IPS-20b (cell line): Measurements from ENCODE around the gene ZNF804A.

Source experiments
- H3K27ac ChIP-seq: one replicate; pipeline ENCODE4 v1.5.1; 2013; ENCODE audit warnings: low read length
- H3K27me3 ChIP-seq: 2 replicates; pipeline ENCODE4 v1.6.1; 2013; ENCODE audit warnings: mild to moderate bottlenecking, low read length, inconsistent platforms; ENCODE audit not compliant: insufficient read depth
- H3K36me3 ChIP-seq: 2 replicates; pipeline ENCODE4 v1.6.1; 2013; ENCODE audit warnings: low read depth, mild to moderate bottlenecking, inconsistent platforms, low read length, moderate library complexity; ENCODE audit not compliant: insufficient read depth
- H3K4me1 ChIP-seq: 2 replicates; pipeline ENCODE4 v1.6.1; 2013; ENCODE audit warnings: mild to moderate bottlenecking, control low read depth, inconsistent platforms, low read length, moderate library complexity; ENCODE audit not compliant: insufficient read depth
- H3K4me3 ChIP-seq: 2 replicates; pipeline ENCODE4 v1.5.1; 2013; ENCODE audit warnings: mild to moderate bottlenecking, low read length, inconsistent platforms
- H3K9ac ChIP-seq: 2 replicates; pipeline ENCODE4 v1.6.1; 2013; ENCODE audit warnings: low read depth, mild to moderate bottlenecking, inconsistent platforms, low read length, moderate library complexity
- H3K9me3 ChIP-seq: 2 replicates; pipeline ENCODE4 v1.6.1; 2013; ENCODE audit warnings: mild to moderate bottlenecking, low read depth, low read length, inconsistent platforms; ENCODE audit not compliant: insufficient read depth

ZNF804A gene

DNA sequence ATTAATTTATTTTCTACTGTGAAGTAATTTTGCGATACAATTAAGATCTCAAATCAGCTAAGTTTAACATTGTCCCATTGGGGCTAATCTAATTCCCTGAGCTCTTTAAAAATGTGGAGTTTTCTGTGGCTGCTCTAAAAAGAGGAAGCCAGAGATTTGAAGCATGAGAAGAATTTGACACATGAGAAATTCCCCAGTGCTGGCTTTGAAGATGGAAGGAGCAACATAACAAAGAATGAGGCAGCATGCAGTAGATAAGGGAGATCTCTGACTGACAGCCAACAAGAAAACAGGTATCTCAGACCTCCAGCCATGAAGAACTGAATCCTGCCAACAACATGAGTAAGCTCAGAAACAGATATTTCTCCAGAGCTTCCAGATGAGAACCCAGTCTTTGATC lies 308.4 kb downstream of the ZNF804A start:
- Histone ChIP-seq H3K9me3 (peaks cover 4% of the 10 kb centered on the region; the same call in 1 of the 2 replicates), H3K27me3 (no peaks in the 10 kb centered on the region), H3K27ac (no peak overlapping the region), H3K4me1 (peaks cover 12% of the 10 kb centered on the region), H3K36me3 (no peaks in the 10 kb centered on the region), H3K9ac (no peak overlapping the region), H3K4me3 (no peak overlapping the region)

GRCh38 chr2:184908966-184909365 lies 310.6 kb downstream of the ZNF804A start:
- Histone ChIP-seq H3K36me3 (no peaks in the 10 kb centered on the region), H3K4me3 (no peak overlapping the region), H3K27me3 (no peaks in the 10 kb centered on the region), H3K4me1 (peaks cover 12% of the 10 kb centered on the region), H3K27ac (no peak overlapping the region), H3K9ac (no peak overlapping the region), H3K9me3 (peaks cover 4% of the 10 kb centered on the region; the same call in 1 of the 2 replicates)

- H3K27me3 ChIP-seq = no peaks in the 10 kb centered on the region
- no peaks in the 10 kb centered on the region for H3K4me1 ChIP-seq
- H3K27ac ChIP-seq = no peak overlapping the region
- no peaks in the 10 kb centered on the region for H3K9me3 ChIP-seq
- H3K4me3 ChIP-seq = no peak overlapping the region
- no peaks in the 10 kb centered on the region for H3K36me3 ChIP-seq
- no peak overlapping the region for H3K9ac ChIP-seq
These were observed 322.2 kb downstream of the ZNF804A start for GRCh38 chr2:184920451-184920965.

DNA sequence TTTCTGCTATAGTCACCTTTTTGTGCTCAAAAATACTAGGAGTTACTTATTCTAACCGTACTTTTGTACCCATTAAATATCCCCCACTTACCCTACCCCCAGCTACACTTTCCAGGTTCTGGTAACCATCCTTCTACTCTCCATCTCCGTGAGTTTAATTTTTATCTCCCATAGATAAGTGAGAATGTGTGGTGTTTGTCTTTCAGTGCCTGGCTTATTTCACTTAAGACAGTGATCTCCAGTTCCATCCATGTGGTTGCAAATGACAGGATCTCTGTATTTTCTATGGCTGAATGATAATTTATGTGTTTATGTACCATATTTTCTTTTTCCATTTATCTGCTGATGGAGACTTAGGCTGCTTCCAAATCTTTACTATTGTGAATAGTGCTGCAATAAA lies 323.3 kb downstream of the ZNF804A start:
- no peaks in the 10 kb centered on the region for H3K36me3 ChIP-seq
- H3K4me1 ChIP-seq = no peaks in the 10 kb centered on the region
- no peaks in the 10 kb centered on the region for H3K9me3 ChIP-seq
- H3K4me3 ChIP-seq = no peak overlapping the region
- H3K27ac ChIP-seq = no peak overlapping the region
- no peaks in the 10 kb centered on the region for H3K27me3 ChIP-seq
- H3K9ac ChIP-seq = no peak overlapping the region

DNA sequence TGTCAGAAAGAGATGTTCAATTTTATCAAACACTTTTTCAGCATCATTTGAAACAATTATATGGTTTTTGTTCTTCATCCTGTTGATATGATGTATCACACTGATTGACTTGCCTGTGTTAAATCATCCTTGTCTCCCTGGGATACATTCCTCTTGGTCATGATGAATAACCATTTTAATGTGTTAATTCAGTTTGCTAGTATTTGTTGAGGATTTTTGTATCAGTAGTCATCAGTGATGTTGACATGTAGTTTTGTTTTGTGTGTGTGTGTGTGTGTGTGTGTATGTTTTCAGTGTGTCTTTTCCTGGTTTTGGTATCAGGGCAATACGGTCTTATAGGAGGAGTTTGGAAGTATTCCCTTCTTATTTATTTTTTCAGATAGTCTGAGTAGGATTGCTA lies 325.4 kb downstream of the ZNF804A start:
- Histone ChIP-seq H3K9ac (no peak overlapping the region), H3K36me3 (no peaks in the 10 kb centered on the region), H3K27ac (no peak overlapping the region), H3K9me3 (no peaks in the 10 kb centered on the region), H3K4me1 (no peaks in the 10 kb centered on the region), H3K4me3 (no peak overlapping the region), H3K27me3 (no peaks in the 10 kb centered on the region)

DNA sequence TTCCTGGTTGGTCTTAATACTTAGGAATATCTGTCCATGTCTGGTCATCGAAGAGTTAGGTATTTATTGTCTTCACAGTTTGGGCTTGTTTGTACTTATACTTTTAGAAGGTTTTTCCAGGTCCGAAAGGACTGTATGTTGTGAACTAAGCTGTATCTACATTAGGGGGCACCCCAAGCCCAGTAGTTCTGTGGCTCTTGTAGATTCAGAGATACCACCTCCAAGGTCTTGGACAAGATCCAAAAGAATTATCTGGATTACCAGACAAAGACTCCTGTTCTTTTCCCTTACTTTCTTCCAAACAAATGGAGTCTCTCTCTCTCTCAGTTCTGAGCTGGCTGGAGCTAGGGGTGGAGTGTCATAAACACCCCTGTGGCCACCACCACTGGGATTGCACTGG lies 328.7 kb downstream of the ZNF804A start:
- H3K4me3 ChIP-seq = no peak overlapping the region
- no peak overlapping the region for H3K9ac ChIP-seq
- no peaks in the 10 kb centered on the region for H3K4me1 ChIP-seq
- H3K27ac ChIP-seq = no peak overlapping the region
- H3K36me3 ChIP-seq = no peaks in the 10 kb centered on the region
- H3K27me3 ChIP-seq = no peaks in the 10 kb centered on the region
- peaks cover 12% of the 10 kb centered on the region for H3K9me3 ChIP-seq

- H3K4me3 ChIP-seq = no peak overlapping the region
- no peak overlapping the region for H3K27ac ChIP-seq
- 0 out of 2 replicates have a peak, but pooled peaks cover 2% of the 10 kb centered on the region for H3K9me3 ChIP-seq
- no peak overlapping the region for H3K9ac ChIP-seq
- H3K27me3 ChIP-seq = no peaks in the 10 kb centered on the region
- H3K36me3 ChIP-seq = no peaks in the 10 kb centered on the region
- peaks cover 3% of the 10 kb centered on the region; the same call in 1 of the 2 replicates for H3K4me1 ChIP-seq
These were observed 338.4 kb downstream of the ZNF804A start for GRCh38 chr2:184936761-184937160.

DNA sequence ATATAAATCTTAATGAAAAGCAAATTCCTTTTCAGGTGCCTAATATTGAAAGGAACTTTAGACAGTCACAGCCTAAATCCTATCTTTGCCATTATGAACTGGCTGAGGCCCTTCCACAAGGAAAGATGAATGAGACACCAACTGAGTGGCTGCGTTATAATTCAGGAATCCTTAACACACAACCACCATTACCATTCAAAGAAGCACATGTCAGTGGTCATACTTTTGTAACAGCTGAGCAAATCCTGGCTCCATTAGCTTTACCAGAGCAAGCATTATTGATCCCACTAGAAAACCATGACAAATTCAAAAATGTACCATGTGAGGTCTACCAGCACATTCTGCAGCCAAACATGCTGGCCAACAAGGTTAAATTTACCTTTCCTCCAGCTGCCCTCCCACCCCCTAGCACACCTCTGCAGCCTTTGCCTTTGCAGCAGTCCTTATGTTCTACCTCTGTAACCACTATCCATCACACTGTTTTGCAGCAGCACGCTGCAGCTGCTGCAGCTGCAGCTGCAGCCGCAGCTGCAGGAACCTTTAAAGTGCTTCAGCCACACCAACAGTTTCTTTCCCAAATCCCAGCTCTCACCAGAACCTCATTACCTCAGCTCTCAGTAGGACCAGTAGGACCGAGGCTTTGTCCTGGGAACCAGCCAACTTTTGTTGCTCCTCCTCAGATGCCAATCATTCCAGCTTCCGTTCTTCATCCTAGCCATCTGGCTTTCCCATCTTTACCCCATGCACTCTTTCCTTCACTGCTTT lies 340.1 kb downstream of the ZNF804A start:
- no peaks in the 10 kb centered on the region for H3K36me3 ChIP-seq
- no peak overlapping the region for H3K4me3 ChIP-seq
- peaks cover 3% of the 10 kb centered on the region; the same call in 1 of the 2 replicates for H3K4me1 ChIP-seq
- no peak overlapping the region for H3K27ac ChIP-seq
- H3K27me3 ChIP-seq = no peaks in the 10 kb centered on the region
- H3K9ac ChIP-seq = no peak overlapping the region
- H3K9me3 ChIP-seq = no peaks in the 10 kb centered on the region

GRCh38 chr2:184945326-184945725 lies 347.0 kb downstream of the ZNF804A start:
- Histone ChIP-seq H3K9ac (no peak overlapping the region), H3K27me3 (no peaks in the 10 kb centered on the region), H3K9me3 (no peaks in the 10 kb centered on the region), H3K4me1 (no peaks in the 10 kb centered on the region; the same call in 1 of the 2 replicates), H3K36me3 (no peaks in the 10 kb centered on the region), H3K4me3 (no peak overlapping the region), H3K27ac (no peak overlapping the region)

GRCh38 chr2:184945824-184946223 lies 347.5 kb downstream of the ZNF804A start:
- Histone ChIP-seq H3K4me1 (no peaks in the 10 kb centered on the region; the same call in 1 of the 2 replicates), H3K27ac (no peak overlapping the region), H3K36me3 (no peaks in the 10 kb centered on the region), H3K9me3 (no peaks in the 10 kb centered on the region), H3K9ac (no peak overlapping the region), H3K4me3 (no peak overlapping the region), H3K27me3 (no peaks in the 10 kb centered on the region)

DNA sequence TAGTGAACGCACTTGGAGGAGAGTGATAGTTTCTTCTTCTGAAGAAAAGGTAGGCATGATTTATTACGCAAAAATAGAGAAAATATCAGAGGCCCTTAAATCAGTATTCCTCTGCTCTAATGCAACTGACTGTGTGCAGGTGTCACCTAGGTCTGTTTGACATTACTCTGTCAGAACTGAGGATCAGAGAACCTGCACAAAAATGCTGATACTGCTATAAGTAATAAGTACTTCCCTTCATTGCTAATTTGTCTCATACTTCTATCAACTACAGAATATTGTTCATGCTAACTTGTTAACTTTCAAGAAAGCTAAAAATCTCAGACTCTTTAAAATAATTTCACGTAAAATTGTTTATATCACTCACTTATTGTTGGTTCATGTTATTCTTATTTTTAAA lies 358.5 kb downstream of the ZNF804A start:
- Histone ChIP-seq H3K4me3 (no peak overlapping the region), H3K4me1 (no peaks in the 10 kb centered on the region), H3K9ac (no peak overlapping the region), H3K36me3 (no peaks in the 10 kb centered on the region), H3K27me3 (no peaks in the 10 kb centered on the region), H3K27ac (no peak overlapping the region), H3K9me3 (peaks cover 2% of the 10 kb centered on the region; the same call in 1 of the 2 replicates)

- H3K36me3 ChIP-seq = no peaks in the 10 kb centered on the region
- H3K4me3 ChIP-seq = no peak overlapping the region
- H3K4me1 ChIP-seq = peaks cover 6% of the 10 kb centered on the region; the same call in 1 of the 2 replicates
- H3K27me3 ChIP-seq = no peaks in the 10 kb centered on the region
- H3K9me3 ChIP-seq = no peaks in the 10 kb centered on the region; the same call in 1 of the 2 replicates
- no peak overlapping the region for H3K27ac ChIP-seq
- H3K9ac ChIP-seq = no peak overlapping the region
These were observed 373.3 kb downstream of the ZNF804A start for GRCh38 chr2:184971546-184972068.
